Suppressor macrophage treated with lipopolysaccharide for 4 hours (primary cell): ENCODE results near the gene NMNAT2.

ENCODE experiments used
- DNase-seq: peaks from one replicate; pipeline ENCODE4 v3.0.0-alpha.2; 2020

NMNAT2 gene

DNA sequence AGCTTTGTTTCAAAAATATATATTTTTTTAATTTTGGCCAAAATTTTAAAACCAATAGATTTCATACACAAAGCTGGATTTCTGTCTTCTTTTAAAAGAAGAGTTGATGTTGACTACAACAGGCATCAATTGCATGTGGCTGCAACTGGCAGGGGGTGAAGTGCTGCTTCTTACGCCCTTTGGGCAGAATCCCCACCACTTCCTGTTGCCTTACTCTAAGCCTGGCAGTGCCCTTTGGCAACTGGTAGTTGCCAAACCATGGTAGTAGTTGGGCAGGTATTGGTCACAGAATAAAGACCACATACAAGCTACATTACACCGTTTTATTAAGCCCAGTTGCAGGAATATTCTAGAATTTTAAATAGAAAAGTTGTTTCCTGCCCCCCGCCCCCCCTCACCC is 215.1 kb downstream of the NMNAT2 start:
- DNase-seq, result no peak

DNA sequence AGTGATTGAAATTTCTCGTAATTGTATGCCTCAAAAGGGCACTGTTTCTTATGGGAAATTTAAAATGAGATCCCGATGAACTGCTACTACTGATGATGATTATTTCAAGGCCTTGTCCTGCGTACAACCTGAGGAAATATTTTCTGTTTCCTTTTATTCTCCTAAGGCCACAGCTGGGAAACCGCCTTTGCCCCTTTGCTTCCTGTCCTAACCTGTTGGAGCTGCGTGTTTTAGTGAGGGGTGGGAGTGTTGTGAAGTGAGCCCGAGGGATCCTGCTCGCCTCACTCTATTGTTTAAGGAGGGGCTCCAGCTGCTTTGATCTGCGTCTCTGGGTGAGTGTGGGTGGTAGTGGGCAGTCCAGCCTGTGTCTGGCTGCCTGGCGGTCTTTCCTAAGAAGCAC is 217.7 kb downstream of the NMNAT2 start:
- no peak for DNase-seq

DNA sequence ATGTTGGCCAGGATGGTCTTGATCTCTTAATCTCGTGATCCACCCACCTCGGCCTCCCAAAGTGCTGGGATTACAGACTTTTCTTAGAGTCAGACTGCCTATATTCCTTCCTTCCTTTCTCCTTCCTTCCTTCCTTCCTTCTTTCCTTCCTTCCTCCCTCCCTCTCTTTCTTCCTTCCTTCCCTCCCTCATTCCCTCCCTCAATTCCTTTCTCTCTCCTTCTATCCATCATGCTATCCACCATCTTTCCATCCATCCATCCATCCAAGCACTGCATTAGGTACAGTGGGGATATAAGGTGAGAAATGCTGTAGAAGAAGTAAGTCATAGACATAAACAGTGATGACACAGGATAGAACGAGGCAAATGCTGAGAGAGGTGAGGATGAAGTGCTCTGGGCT is 218.9 kb downstream of the NMNAT2 start:
- no peak for DNase-seq

DNA sequence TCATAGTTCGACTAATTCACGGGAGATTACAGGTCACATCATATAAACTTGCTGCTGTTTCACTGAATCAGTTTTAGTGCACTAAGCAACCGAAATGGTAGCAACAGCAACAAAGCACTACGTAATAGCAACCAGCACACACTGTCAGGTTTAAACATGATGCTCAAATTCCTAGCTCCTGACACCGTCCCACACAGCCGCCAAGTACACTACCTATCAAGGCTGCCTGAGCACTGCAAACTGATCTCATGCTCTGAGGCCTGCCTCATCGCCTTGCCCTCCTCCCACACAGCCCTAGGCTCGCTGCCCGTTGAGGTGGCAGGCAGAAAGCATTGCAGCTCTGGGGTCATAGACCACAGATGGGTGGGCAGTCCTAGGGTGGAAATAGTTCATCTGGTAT is 219.7 kb downstream of the NMNAT2 start:
- DNase-seq, result no peak
